ENCODE results near the gene DDHD1. TPM values are rescaled to one million over a fixed set of nuclear protein-coding genes. Genes with fewer than 3 reads are reported as not detected.

Gene DDHD1
- total RNA-seq, 4 donors from 2014 or later, result 4.4 to 10.1 (median 6.8) TPM

- DNase-seq, result no peak
- H3K9me3 ChIP-seq, result no peaks in the 10 kb centered on the region
- H3K4me1 ChIP-seq, result peaks cover 4 to 7% of the 10 kb centered on the region in 2 donors
- no peak for ATAC-seq
- no peaks in the 10 kb centered on the region for H3K27me3 ChIP-seq
- H3K36me3 ChIP-seq, result no peaks in the 10 kb centered on the region
- TF ChIP-seq, protein P1, sequence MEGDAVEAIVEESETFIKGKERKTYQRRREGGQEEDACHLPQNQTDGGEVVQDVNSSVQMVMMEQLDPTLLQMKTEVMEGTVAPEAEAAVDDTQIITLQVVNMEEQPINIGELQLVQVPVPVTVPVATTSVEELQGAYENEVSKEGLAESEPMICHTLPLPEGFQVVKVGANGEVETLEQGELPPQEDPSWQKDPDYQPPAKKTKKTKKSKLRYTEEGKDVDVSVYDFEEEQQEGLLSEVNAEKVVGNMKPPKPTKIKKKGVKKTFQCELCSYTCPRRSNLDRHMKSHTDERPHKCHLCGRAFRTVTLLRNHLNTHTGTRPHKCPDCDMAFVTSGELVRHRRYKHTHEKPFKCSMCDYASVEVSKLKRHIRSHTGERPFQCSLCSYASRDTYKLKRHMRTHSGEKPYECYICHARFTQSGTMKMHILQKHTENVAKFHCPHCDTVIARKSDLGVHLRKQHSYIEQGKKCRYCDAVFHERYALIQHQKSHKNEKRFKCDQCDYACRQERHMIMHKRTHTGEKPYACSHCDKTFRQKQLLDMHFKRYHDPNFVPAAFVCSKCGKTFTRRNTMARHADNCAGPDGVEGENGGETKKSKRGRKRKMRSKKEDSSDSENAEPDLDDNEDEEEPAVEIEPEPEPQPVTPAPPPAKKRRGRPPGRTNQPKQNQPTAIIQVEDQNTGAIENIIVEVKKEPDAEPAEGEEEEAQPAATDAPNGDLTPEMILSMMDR (IDR thresholded peaks at IDR 0.05 in 4 of 5, conservative IDR thresholded peaks at IDR 0.05 in 1 of 5), result no peak
- TF ChIP-seq POLR2A (IDR thresholded peaks at IDR 0.05), result no peak
- H3K4me3 ChIP-seq, result no peak overlapping the region
- no peak overlapping the region for H3K27ac ChIP-seq
- intact Hi-C loops (cut with DNase I; ENCODE audit: low total_unique reads), result no loop called here
- in situ Hi-C loops (cut with MboI; ENCODE audit: low sequenced_read_pairs in 4 of 4), result no loop called here
Measured at GRCh38 chr14:53027041-53027440, 126.1 kb downstream of the DDHD1 start.

- DNase-seq, result no peak
- intact Hi-C loops (cut with DNase I; ENCODE audit: low total_unique reads) (no loop called here), in situ Hi-C loops (cut with MboI; ENCODE audit: low sequenced_read_pairs in 4 of 4) (no loop called here)
- Histone ChIP-seq H3K4me1 (no peaks in the 10 kb centered on the region), H3K9me3 (no peaks in the 10 kb centered on the region), H3K27me3 (no peaks in the 10 kb centered on the region), H3K4me3 (no peak overlapping the region), H3K27ac (no peak overlapping the region), H3K36me3 (no peaks in the 10 kb centered on the region)
- TF ChIP-seq POLR2A (IDR thresholded peaks at IDR 0.05), result no peak
- TF ChIP-seq, protein P1 (IDR thresholded peaks at IDR 0.05 in 4 of 5, conservative IDR thresholded peaks at IDR 0.05 in 1 of 5), result no peak
- ATAC-seq, result no peak
Measured at GRCh38 chr14:53023325-53023724, 129.8 kb downstream of the DDHD1 start.

DNA sequence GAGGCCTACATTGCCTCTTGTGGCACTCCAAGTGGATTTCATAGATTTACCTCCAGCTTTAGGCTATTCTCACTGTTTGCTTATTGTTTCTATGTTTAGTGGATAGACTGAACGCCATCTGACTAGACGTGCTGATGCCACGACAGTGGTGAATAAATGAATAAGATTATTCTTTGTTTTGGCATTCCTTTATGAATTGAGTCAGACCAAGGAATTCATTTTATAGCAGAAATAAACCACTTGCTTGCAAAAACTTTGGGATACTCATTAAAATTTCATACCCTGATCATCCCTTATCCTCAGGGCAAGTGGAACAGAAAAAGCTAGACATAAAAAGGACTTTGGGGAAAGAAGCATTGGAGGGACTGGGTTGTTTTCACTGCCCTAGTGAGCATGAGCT, 130.5 kb downstream of the DDHD1 start:
- TF ChIP-seq, protein P1 (IDR thresholded peaks at IDR 0.05 in 4 of 5, conservative IDR thresholded peaks at IDR 0.05 in 1 of 5), result no peak
- no peak for TF ChIP-seq POLR2A (IDR thresholded peaks at IDR 0.05)
- DNase-seq, result no peak
- Histone ChIP-seq H3K4me3 (no peak overlapping the region), H3K4me1 (no peaks in the 10 kb centered on the region), H3K27ac (no peak overlapping the region), H3K9me3 (no peaks in the 10 kb centered on the region), H3K36me3 (no peaks in the 10 kb centered on the region), H3K27me3 (no peaks in the 10 kb centered on the region)
- ATAC-seq, result no peak
- in situ Hi-C loops (cut with MboI; ENCODE audit: low sequenced_read_pairs in 4 of 4), result no loop called here
- intact Hi-C loops (cut with DNase I; ENCODE audit: low total_unique reads), result no loop called here

- H3K9me3 ChIP-seq, result no peaks in the 10 kb centered on the region
- TF ChIP-seq, protein P1 (IDR thresholded peaks at IDR 0.05 in 4 of 5, conservative IDR thresholded peaks at IDR 0.05 in 1 of 5), result no peak
- TF ChIP-seq POLR2A (IDR thresholded peaks at IDR 0.05), result no peak
- H3K4me3 ChIP-seq, result no peak overlapping the region
- no peak for DNase-seq
- H3K36me3 ChIP-seq, result no peaks in the 10 kb centered on the region
- ATAC-seq, result no peak
- no peak overlapping the region for H3K27ac ChIP-seq
- intact Hi-C loops (cut with DNase I; ENCODE audit: low total_unique reads) (no loop called here), in situ Hi-C loops (cut with MboI; ENCODE audit: low sequenced_read_pairs in 4 of 4) (no loop called here)
- H3K4me1 ChIP-seq, result no peaks in the 10 kb centered on the region
- no peaks in the 10 kb centered on the region for H3K27me3 ChIP-seq
Measured at GRCh38 chr14:53020193-53020932, 132.8 kb downstream of the DDHD1 start.

DNA sequence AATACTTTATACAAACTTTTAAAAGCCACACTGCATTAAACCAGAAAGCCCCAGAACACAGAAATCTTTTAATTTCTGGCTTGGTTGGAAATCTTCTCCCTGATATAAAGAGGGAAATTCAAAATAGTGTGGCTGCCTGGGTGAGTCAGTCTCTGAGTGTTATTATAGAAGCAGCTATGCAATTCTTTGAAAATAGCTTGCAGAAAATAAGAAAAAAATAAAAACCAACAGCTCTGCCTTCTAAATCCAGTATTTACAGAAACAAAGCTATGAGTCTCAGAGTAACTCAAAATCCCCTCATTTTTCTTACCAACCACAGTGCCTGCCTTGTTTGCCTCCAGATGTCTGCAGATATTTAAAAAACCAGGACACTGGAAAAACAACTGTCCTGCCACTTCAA, 133.7 kb downstream of the DDHD1 start:
- in situ Hi-C loops (cut with MboI; ENCODE audit: low sequenced_read_pairs in 4 of 4), result no loop called here
- no peak for TF ChIP-seq POLR2A (IDR thresholded peaks at IDR 0.05)
- TF ChIP-seq, protein P1 (IDR thresholded peaks at IDR 0.05 in 4 of 5, conservative IDR thresholded peaks at IDR 0.05 in 1 of 5), result no peak

More for the DNA sequence above, 133.7 kb downstream of the DDHD1 start:
- H3K27ac ChIP-seq, result no peak overlapping the region
- no peaks in the 10 kb centered on the region for H3K36me3 ChIP-seq
- DNase-seq (no peak), ATAC-seq (no peak)
- no peak overlapping the region for H3K4me3 ChIP-seq
- H3K9me3 ChIP-seq, result no peaks in the 10 kb centered on the region
- no peaks in the 10 kb centered on the region for H3K4me1 ChIP-seq
- intact Hi-C loops (cut with DNase I; ENCODE audit: low total_unique reads), result no loop called here
- H3K27me3 ChIP-seq, result no peaks in the 10 kb centered on the region
